Stimulated activated CD8-positive, alpha-beta memory T cell treated with anti-CD3 and anti-CD28 coated beads, Interleukin-7, amount 100 ng/mL, for 4 hours (primary cell): Measurements from ENCODE around the gene GREB1.
A peak's percentile ranks its signal among the peaks of the same experiment; 100 is the strongest.

ENCODE experiments used
- DNase-seq, 2 donors: peaks; one replicate each; pipeline ENCODE4 v3.0.0-alpha.2; 2020; ENCODE audit warnings: low read depth in 2 of 2

Gene GREB1

GRCh38 chr2:11683476-11683875, 149.6 kb downstream of the GREB1 start:
- no peak for DNase-seq

GRCh38 chr2:11683966-11684365, 150.1 kb downstream of the GREB1 start:
- DNase-seq: no peak

DNA sequence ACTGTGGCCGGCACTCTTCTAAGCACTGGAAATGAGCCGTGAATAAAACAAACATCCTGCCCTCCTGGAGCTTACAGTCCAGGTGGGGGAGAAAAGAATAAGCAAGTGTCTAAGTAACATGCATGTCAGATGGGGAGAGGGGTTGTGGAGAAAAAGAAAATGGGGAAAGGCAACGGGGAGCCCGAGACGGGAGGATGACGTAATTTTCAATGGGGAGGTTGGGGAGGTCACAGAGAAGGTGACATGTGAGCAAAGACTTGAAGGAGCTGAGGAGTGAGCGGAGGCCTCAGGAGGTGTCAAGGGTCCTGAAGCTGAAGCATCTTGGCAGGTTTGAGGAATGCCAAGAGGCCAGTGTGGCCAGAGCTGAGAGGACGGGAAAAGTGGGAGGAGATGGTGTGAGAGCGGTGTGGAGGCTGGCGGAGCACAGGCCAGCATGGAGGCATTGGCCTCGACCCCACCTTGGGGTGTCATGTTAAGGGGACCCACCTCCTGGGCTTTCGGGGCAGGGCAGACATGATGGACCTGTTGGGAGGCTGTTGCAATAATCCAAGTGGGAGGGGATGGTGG, 151.1 kb downstream of the GREB1 start:
- no peak for DNase-seq

GRCh38 chr2:11685906-11686470, 152.1 kb downstream of the GREB1 start:
- no peak for DNase-seq

GRCh38 chr2:11687736-11688135, 153.9 kb downstream of the GREB1 start:
- no peak for DNase-seq

GRCh38 chr2:11688222-11689069, 154.6 kb downstream of the GREB1 start:
- peak; percentile 67 to 68 for DNase-seq

GRCh38 chr2:11691076-11691660, 157.3 kb downstream of the GREB1 start:
- no peak for DNase-seq
